GM12864 (cell line): Measurements from ENCODE around the gene ZSCAN21.

Experiments used
- DNase-seq: peaks from one replicate; pipeline ENCODE4 v3.0.0-alpha.2; 2011; ENCODE audit warnings: low read depth
- H3K4me3 ChIP-seq: 2 replicates; pipeline ENCODE4 v1.5.1; 2011; ENCODE audit warnings: mild to moderate bottlenecking, low read depth, low read length, control low read depth
- CTCF ChIP-seq: IDR thresholded peaks from 2 replicates; pipeline ENCODE4 v1.5.1; 2011; ENCODE audit warnings: low read depth, mild to moderate bottlenecking, moderate library complexity, low read length, control low read depth, inconsistent platforms; ENCODE audit errors: missing control alignments

The ZSCAN21 gene

GRCh38 chr7:100072462-100072861 lies 22.9 kb downstream of the ZSCAN21 start:
- no peak for DNase-seq
- TF ChIP-seq CTCF: no peak
- no peak overlapping the region for H3K4me3 ChIP-seq

DNA sequence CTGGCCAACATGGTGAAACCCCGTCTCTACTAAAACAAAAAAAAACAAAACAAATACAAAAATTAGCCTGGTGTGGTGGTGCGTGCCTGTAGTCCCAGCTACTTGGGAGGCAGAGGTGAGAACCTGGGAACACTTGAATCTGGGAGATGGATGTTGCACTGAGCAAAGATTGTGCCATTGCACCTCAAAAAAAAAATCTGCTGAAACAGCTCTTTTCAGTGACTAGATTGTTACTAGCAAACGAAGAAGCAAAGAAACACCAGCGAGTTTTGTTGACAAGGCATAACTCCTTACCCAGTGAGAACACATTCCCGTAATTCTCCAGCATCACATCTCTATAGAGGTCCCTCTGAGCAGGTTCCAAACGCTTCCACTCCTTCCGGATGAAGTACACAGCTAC lies 25.3 kb downstream of the ZSCAN21 start:
- no peak for DNase-seq
- no peak for TF ChIP-seq CTCF
- no peak overlapping the region for H3K4me3 ChIP-seq

- no peak overlapping the region for H3K4me3 ChIP-seq
- TF ChIP-seq CTCF: no peak
- DNase-seq: no peak
These were observed 25.8 kb downstream of the ZSCAN21 start for GRCh38 chr7:100075418-100075817.

DNA sequence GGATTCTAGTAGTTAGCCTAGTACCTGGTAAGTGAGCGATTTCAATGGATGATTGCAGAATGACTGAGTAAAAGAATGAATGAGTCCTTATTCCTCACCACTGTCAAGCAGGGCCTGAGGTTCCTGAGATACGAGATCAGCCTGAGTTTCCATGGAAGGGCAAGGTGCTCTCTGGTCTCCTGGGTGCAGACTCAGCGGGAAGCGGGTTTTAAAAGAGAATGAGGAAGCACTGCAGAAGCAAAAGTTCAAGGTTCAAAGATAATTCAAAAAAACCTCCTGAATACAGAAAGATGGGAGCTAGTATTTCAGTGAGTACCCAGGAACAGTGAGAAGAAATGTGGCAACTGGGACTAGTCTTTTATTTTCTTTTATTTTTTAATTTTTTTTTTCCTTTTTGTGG lies 27.6 kb downstream of the ZSCAN21 start:
- no peak for TF ChIP-seq CTCF
- DNase-seq: no peak
- H3K4me3 ChIP-seq: no peak overlapping the region

- DNase-seq: no peak
- no peak for TF ChIP-seq CTCF
- no peak overlapping the region for H3K4me3 ChIP-seq
These were observed 29.5 kb downstream of the ZSCAN21 start for GRCh38 chr7:100079024-100079560.

DNA sequence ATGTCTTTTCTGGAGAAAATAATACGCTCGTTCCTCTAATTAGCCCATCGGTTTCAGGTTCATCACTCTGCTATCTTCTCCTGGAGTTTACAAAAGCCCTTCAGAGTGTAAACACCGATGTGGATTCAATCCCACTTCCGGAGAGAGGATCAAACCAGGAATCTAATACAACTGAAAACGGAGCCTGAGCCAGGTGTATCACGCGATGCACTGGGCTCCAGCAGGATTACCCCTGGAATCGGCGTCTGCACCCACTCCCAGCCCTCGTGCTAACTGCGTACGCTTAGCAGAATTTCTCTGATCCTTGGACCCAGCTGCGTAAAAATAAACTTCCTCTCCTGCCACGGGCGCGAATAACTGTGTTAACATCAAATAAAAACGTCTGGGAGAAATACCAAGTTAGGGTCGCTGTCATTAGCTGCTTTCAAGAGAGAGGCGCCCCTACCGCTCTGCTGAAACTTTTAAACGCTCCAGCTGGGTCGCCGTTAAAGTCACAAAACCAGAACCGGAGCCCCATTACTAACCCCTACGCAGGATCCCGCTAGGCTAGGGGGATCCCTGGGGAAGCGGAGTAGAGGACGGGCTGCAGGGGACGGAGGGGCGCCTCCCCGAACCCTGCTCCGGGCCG lies 31.4 kb downstream of the ZSCAN21 start:
- no peak for DNase-seq
- no peak for TF ChIP-seq CTCF
- peak overlapping the region; percentile 88 for H3K4me3 ChIP-seq

DNA sequence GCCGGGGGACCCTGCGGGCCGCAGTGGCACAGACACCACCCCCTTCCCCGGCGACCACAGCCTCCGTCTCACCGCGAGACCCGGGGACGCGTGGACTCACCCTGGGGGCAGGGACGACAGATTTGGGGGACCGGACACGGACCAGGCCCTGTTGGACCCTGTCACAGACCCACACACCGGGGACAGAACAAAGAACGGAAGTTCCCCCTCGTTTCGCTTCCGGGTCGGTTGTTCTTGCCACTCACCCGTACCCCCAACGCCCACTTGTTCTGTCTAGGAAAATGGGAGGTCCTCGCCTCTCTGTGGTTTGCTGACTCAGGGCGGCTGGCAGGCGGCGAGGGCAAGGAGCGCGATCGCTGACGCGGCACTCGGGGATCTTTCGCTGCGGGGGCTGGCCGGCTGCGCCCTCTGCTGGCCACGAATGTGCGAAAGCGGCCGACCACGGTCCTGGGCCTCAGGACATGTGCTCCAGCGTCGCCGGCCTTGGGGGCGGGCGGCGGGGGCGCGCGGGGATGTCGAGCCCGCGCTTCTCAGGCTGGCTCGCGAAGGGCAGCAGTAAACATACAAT lies 32.0 kb downstream of the ZSCAN21 start, which contains the start of gene ZNF3:
TSS of gene ZNF3 (minus strand) at position 189 of the 568 bp plus-strand sequence. CDS start 4,366 bp downstream, outside the sequence.
- peak within 1 kb of the TSS; percentile 88 for H3K4me3 ChIP-seq
- TF ChIP-seq CTCF: peak; percentile 84
- DNase-seq: peak; percentile 99
